GM12878 (cell line): ENCODE results near the gene MRPL39. TPM values are rescaled to one million over a fixed set of nuclear protein-coding genes. Genes with fewer than 3 reads are reported as not detected.
A peak's percentile ranks its signal among the peaks of the same experiment; 100 is the strongest.

ENCODE experiments used
- ATAC-seq: fragments of 200-7000 bp; cut with Tn5 transposase; 3 replicates; pipeline ENCODE4 v1.9.1; 2020; ENCODE audit warnings: mild to moderate bottlenecking, moderate library complexity
- BruUV-seq: library from RNA; stranded (reverse); fragments of 400-500 nt; replicated peaks from 2 replicates; lab custom pipeline; 2021; lab: Mats Ljungman, UMichigan
- CTCF ChIA-PET: fragments of 300-600 bp; sonication (Branson Sonifier 250); formaldehyde crosslinking; extraction: SDS; loops from one replicate; lab custom pipeline; 2021; ENCODE audit warnings: inconsistent platforms; lab: Yijun Ruan, JAX
- POLR2A ChIA-PET: fragments of 350-600 bp; formaldehyde crosslinking; extraction: SDS; loops from one replicate; lab custom pipeline; 2021; ENCODE audit warnings: inconsistent platforms; lab: Charles Lee
- RAD21 ChIA-PET: fragments of 300-600 bp; sonication (Branson Sonifier 250); formaldehyde crosslinking; loops from one replicate; lab custom pipeline; 2023; ENCODE audit warnings: antibody characterized with exemption; ENCODE audit not compliant: unreplicated experiment; lab: Charles Lee
- SMC1A ChIA-PET: fragments of 300-600 bp; sonication (Branson Sonifier 250); formaldehyde crosslinking; loops from one replicate; lab custom pipeline; 2023; ENCODE audit not compliant: unreplicated experiment, uncharacterized antibody; lab: Charles Lee
- DNase-seq: peaks from one replicate; pipeline ENCODE4 v3.0.0-alpha.2; 2011; ENCODE audit warnings: low read depth, low spot score
- FAIRE-seq: peaks from 3 replicates; lab custom pipeline; 2011; peaks lifted over from hg19 to GRCh38; lab: Jason Lieb, UNC
- H2AFZ ChIP-seq: 2 replicates; pipeline ENCODE4 v1.6.0; 2011; ENCODE audit warnings: low read depth, low read length, control low read depth; ENCODE audit not compliant: control insufficient read depth
- H3K27ac ChIP-seq: 2 replicates; pipeline ENCODE4 v1.5.1; 2011; ENCODE audit warnings: control low read depth; ENCODE audit not compliant: control insufficient read depth, insufficient read depth
- H3K27me3 ChIP-seq, 2 experiments: replicated peaks in 1 of 2; 2 replicates each; pipeline versions ENCODE4 v1.6.0 to v1.6.1; 2011; ENCODE audit warnings: low read length in 1 of 2; ENCODE audit not compliant: control insufficient read depth in 2 of 2, insufficient read depth in 2 of 2
- H3K36me3 ChIP-seq, 2 experiments: 2 replicates each; pipeline ENCODE4 v1.5.1; 2011; ENCODE audit warnings: low read length in 1 of 2; ENCODE audit not compliant: control insufficient read depth in 2 of 2, insufficient read depth in 2 of 2
- H3K4me1 ChIP-seq: 2 replicates; pipeline ENCODE4 v1.6.1; 2011; ENCODE audit warnings: mild to moderate bottlenecking, low read length, moderate library complexity, mixed read lengths; ENCODE audit not compliant: control insufficient read depth, insufficient read depth
- H3K4me2 ChIP-seq: 2 replicates; pipeline ENCODE4 v1.6.0; 2011; ENCODE audit warnings: control low read depth; ENCODE audit not compliant: control insufficient read depth, insufficient read depth
- H3K4me3 ChIP-seq: fragments of 200-600 bp; sonication (generic); 2 replicates; pipeline ENCODE4 v1.5.1; 2016
- H3K79me2 ChIP-seq: 2 replicates; pipeline ENCODE4 v1.6.0; 2011; ENCODE audit warnings: low read length; ENCODE audit not compliant: control insufficient read depth, insufficient read depth
- H3K9ac ChIP-seq: 2 replicates; pipeline ENCODE4 v1.8.0; 2011; ENCODE audit warnings: low read length, control low read depth, mixed read lengths; ENCODE audit not compliant: control insufficient read depth, insufficient read depth
- H3K9me3 ChIP-seq: replicated peaks from 3 replicates; pipeline ENCODE4 v1.5.1; 2011; ENCODE audit warnings: mild to moderate bottlenecking, low read length; ENCODE audit not compliant: control insufficient read depth, insufficient read depth
- H4K20me1 ChIP-seq: 2 replicates; pipeline ENCODE4 v1.6.0; 2011; ENCODE audit not compliant: control insufficient read depth, insufficient read depth
- BACH1 ChIP-seq: fragments of 450-650 bp; IDR thresholded peaks from 2 replicates; pipeline ENCODE4 v1.6.1; 2017; ENCODE audit warnings: mild to moderate bottlenecking, borderline replicate concordance
- BCL11A ChIP-seq: IDR thresholded peaks from 2 replicates; pipeline ENCODE4 v1.6.1; 2011; ENCODE audit warnings: low read depth, low read length
- BMI1 ChIP-seq: fragments of 450-650 bp; IDR thresholded peaks from 2 replicates; pipeline ENCODE4 v1.6.1; 2016; ENCODE audit warnings: mild to moderate bottlenecking, moderate library complexity, borderline replicate concordance
- CEBPB ChIP-seq, 2 experiments: fragments of 150-350 bp in 1 of 2; IDR thresholded peaks; 2 replicates each; pipeline ENCODE4 v1.6.1; 2012 to 2014; ENCODE audit warnings: low read depth in 2 of 2, low read length in 2 of 2, borderline replicate concordance in 1 of 2, inconsistent platforms in 1 of 2
- CREB1 ChIP-seq: IDR thresholded peaks from 2 replicates; pipeline ENCODE4 v1.6.1; 2012; ENCODE audit warnings: low read depth, mild to moderate bottlenecking, inconsistent platforms
- EGR1 ChIP-seq, 2 experiments: IDR thresholded peaks; 1 replicate in 1 of 2; 2 replicates in 1 of 2; pipeline ENCODE4 v1.6.1; 2011 to 2012; ENCODE audit warnings: low read depth in 2 of 2, low read length in 2 of 2, borderline replicate concordance in 1 of 2, mild to moderate bottlenecking in 1 of 2, moderate library complexity in 1 of 2
- EP300 ChIP-seq, 2 experiments: fragments of 150-350 bp in 1 of 2; IDR thresholded peaks; 2 replicates each; pipeline ENCODE4 v1.6.1; 2011 to 2012; ENCODE audit warnings: low read depth in 2 of 2, low read length in 2 of 2, borderline replicate concordance in 1 of 2, improper control_type of control experiment in 1 of 2, inconsistent platforms in 1 of 2; ENCODE audit not compliant: control insufficient read depth in 1 of 2
- HDAC2 ChIP-seq: fragments of 200-600 bp; sonication (generic); IDR thresholded peaks from 2 replicates; pipeline ENCODE4 v1.6.1; 2017
- HDGF ChIP-seq: fragments of 450-650 bp; IDR thresholded peaks from 2 replicates; pipeline ENCODE4 v1.6.1; 2016; ENCODE audit warnings: antibody characterized with exemption
- IKZF1 ChIP-seq: fragments of 450-650 bp; conservative IDR thresholded peaks from 2 replicates; pipeline ENCODE4 v1.6.1; 2017; ENCODE audit warnings: antibody characterized with exemption, mild to moderate bottlenecking
- IRF4 ChIP-seq: IDR thresholded peaks from 2 replicates; pipeline ENCODE4 v1.6.1; 2011; ENCODE audit warnings: low read depth, low read length
- KAT2A ChIP-seq: conservative IDR thresholded peaks from 2 replicates; pipeline ENCODE4 v1.6.1; 2011; ENCODE audit warnings: low read depth, low read length; ENCODE audit not compliant: control insufficient read depth
- KDM1A ChIP-seq: fragments of 200-600 bp; sonication (generic); IDR thresholded peaks from 2 replicates; pipeline ENCODE4 v1.6.1; 2016; ENCODE audit warnings: borderline replicate concordance
- MTA2 ChIP-seq: fragments of 450-650 bp; IDR thresholded peaks from 2 replicates; pipeline ENCODE4 v1.6.1; 2016; ENCODE audit warnings: low read depth, mild to moderate bottlenecking, moderate library complexity
- MYB ChIP-seq: fragments of 150-350 bp; IDR thresholded peaks from 2 replicates; pipeline ENCODE4 v1.6.1; 2014; ENCODE audit warnings: mild to moderate bottlenecking, low read depth, low read length, borderline replicate concordance
- NR2F1 ChIP-seq: fragments of 450-650 bp; conservative IDR thresholded peaks from 2 replicates; pipeline ENCODE4 v1.6.1; 2017; ENCODE audit warnings: mild to moderate bottlenecking
- POLR2A ChIP-seq: IDR thresholded peaks from 2 replicates; pipeline ENCODE4 v1.6.1; 2011; ENCODE audit warnings: low read depth, mild to moderate bottlenecking, low read length
- RBBP5 ChIP-seq: fragments of 200-600 bp; sonication (generic); conservative IDR thresholded peaks from 2 replicates; pipeline ENCODE4 v1.6.1; 2016
- RUNX3 ChIP-seq: IDR thresholded peaks from 2 replicates; pipeline ENCODE4 v1.6.1; 2012; ENCODE audit warnings: low read length, inconsistent platforms
- SKIL ChIP-seq: fragments of 450-650 bp; IDR thresholded peaks from 2 replicates; pipeline ENCODE4 v1.6.1; 2017; ENCODE audit warnings: mild to moderate bottlenecking, low read depth, inconsistent platforms; ENCODE audit not compliant: poor library complexity, severe bottlenecking
- SMAD5 ChIP-seq: IDR thresholded peaks from 2 replicates; pipeline ENCODE4 v1.6.1; 2016; ENCODE audit warnings: antibody characterized with exemption, low read depth
- SUPT20H ChIP-seq: IDR thresholded peaks from 2 replicates; pipeline ENCODE4 v1.6.1; 2011; ENCODE audit warnings: low read depth, mild to moderate bottlenecking, low read length, moderate library complexity, borderline replicate concordance; ENCODE audit not compliant: control insufficient read depth
- SUZ12 ChIP-seq: fragments of 200-600 bp; sonication (generic); IDR thresholded peaks from one replicate; pipeline ENCODE4 v1.6.1; 2018; ENCODE audit warnings: antibody characterized with exemption, mild to moderate bottlenecking; ENCODE audit not compliant: unreplicated experiment
- USF2 ChIP-seq: IDR thresholded peaks from 2 replicates; pipeline ENCODE4 v1.6.1; 2011; ENCODE audit warnings: low read depth, low read length, improper control_type of control experiment, borderline replicate concordance
- YBX1 ChIP-seq: fragments of 450-650 bp; IDR thresholded peaks from 2 replicates; pipeline ENCODE4 v1.6.1; 2016; ENCODE audit warnings: antibody characterized with exemption
- YY1 ChIP-seq: IDR thresholded peaks from 2 replicates; pipeline ENCODE4 v1.6.1; 2011; ENCODE audit warnings: low read depth, mild to moderate bottlenecking, low read length
- WGBS: methylation state at CpG from one replicate; pipeline ENCODE4 v1.1.6; 2016; ENCODE audit warnings: low lambda C conversion rate; ENCODE audit not compliant: insufficient replicate concordance, insufficient coverage; ENCODE audit errors: missing lambda C conversion rate; 5-methylcytosine and 5-hydroxymethylcytosine counted together
- in situ Hi-C: fragments of 300-500 bp; cut with MboI; formaldehyde crosslinking; loops from 9 replicates; pipeline ENCODE4 v1.14.3; 2018; ENCODE audit warnings: mixed read lengths
- intact Hi-C: fragments of 100-400 bp; cut with micrococcal nuclease; formaldehyde crosslinking; loops from one replicate; pipeline ENCODE4 v1.14.2; 2022; ENCODE audit not compliant: unreplicated experiment
- polyA plus RNA-seq, 11 experiments: library from polyadenylated mRNA; depleted of rRNA in 4 of 11; unstranded in 6 of 11; stranded (reverse) in 5 of 11; fragments of >200 nt; fragmentation: Nextera tagmentation in 4 of 11; fragmentation: Illumina TruSeq in 1 of 11; extraction: Ambion mirVana in 4 of 11; extraction: Trizol in 1 of 11; gene quantifications; 1 replicate in 1 of 11; 2 replicates in 10 of 11; pipeline versions ENCODE4 v1.2.1 to v1.2.3, GENCODE V29; 2011 to 2016; ENCODE audit warnings: inconsistent platforms in 2 of 11, missing spikeins in 2 of 11, low read depth in 1 of 11
- total RNA-seq, 4 experiments: library from RNA; depleted of rRNA in 3 of 4; stranded (reverse); fragments of >200 nt in 3 of 4; fragmentation: Illumina TruSeq in 1 of 4; extraction: Trizol in 1 of 4; gene quantifications; 2 replicates each; pipeline versions ENCODE4 v1.2.1 to v1.2.3, GENCODE V29; 2013 to 2021

The MRPL39 gene
- total and polyA plus RNA-seq, 10 of the 15 experiments (the other 5 are each of a cell fraction or from before 2014, with no cell fraction given) = 68.8 to 292 (median 120) TPM

- H3K9me3 ChIP-seq = no peaks in the 10 kb centered on the region
- in situ Hi-C loops (no loop called here), intact Hi-C loops (no loop called here)
- CTCF ChIA-PET = interaction anchor here (0.6 to 1.4 kb wide), 2 partner anchors 15 to 16 kb away, joined by 3 to 4 read pairs; no protein-coding TSS in a partner anchor
- no peak overlapping the region for H3K4me2 ChIP-seq
- H3K4me1 ChIP-seq = no peaks in the 10 kb centered on the region; the same call in 1 of the 2 replicates
- no peak overlapping the region for H3K4me3 ChIP-seq
- WGBS = 78% methylated on average over 5 of the region's 5 CpGs
- no peak overlapping the region for H3K9ac ChIP-seq
- FAIRE-seq (no peak), DNase-seq (no peak), ATAC-seq (no peak; the same call in 2 of the 3 replicates)
- RAD21 ChIA-PET = no interaction called here
- no peaks in the 10 kb centered on the region; the same call in 1 of the 2 replicates for H3K79me2 ChIP-seq
- no peaks in the 10 kb centered on the region for H3K27me3 ChIP-seq
- BruUV-seq = no TSS peak
- SMC1A ChIA-PET = interaction anchor here (1.1 to 1.2 kb wide), 2 partner anchors 10 to 233 kb away, joined by 3 to 4 read pairs; no protein-coding TSS in a partner anchor
- no peaks in the 10 kb centered on the region for H4K20me1 ChIP-seq
- H2AFZ ChIP-seq = no peak overlapping the region
- H3K27ac ChIP-seq = no peak overlapping the region
- H3K36me3 ChIP-seq = peaks cover 0 to 8% of the 10 kb centered on the region in 2 experiments; a peak in 3 of 4 replicates
- POLR2A ChIA-PET = interaction anchor here (0.5 kb wide), 1 partner anchor 127 kb away, joined by 6 read pairs; no protein-coding TSS in a partner anchor
- TF ChIP-seq RBBP5 = no peak
- no peak for TF ChIP-seq MTA2
- 0 out of 2 replicates have a peak, but pooled peaks have one; percentile 21 for TF ChIP-seq YY1
- no peak for TF ChIP-seq IRF4
- TF ChIP-seq BCL11A = peak; percentile 33; the same call in 1 of the 2 replicates
- TF ChIP-seq NR2F1 = no peak
- TF ChIP-seq YBX1 = no peak
- peak; percentile 28; the same call in 1 of the 2 replicates for TF ChIP-seq CREB1
- TF ChIP-seq SMAD5 = no peak; the same call in 1 of the 2 replicates
- peak; percentile 78 for TF ChIP-seq POLR2A
- TF ChIP-seq KDM1A = no peak
- TF ChIP-seq SKIL = no peak
- TF ChIP-seq SUZ12 = no peak
- TF ChIP-seq KAT2A = no peak
- TF ChIP-seq RUNX3 = peak; percentile 57; the same call in 1 of the 2 replicates
- no peak for TF ChIP-seq EP300 (IDR thresholded peaks at IDR 0.05; ENCODE audit: borderline replicate concordance in 1 of 2, control insufficient read depth in 1 of 2, low read depth in 2 of 2, low read length in 2 of 2)
- TF ChIP-seq HDGF = no peak
- no peak for TF ChIP-seq BMI1
- TF ChIP-seq IKZF1 = no peak
- TF ChIP-seq CEBPB (IDR thresholded peaks at IDR 0.05; ENCODE audit: borderline replicate concordance in 1 of 2, low read depth in 2 of 2, low read length in 2 of 2) = peak in 1 of 2 experiments; percentile 57; a peak in 1 of 4 replicates
- TF ChIP-seq SUPT20H = no peak
- TF ChIP-seq HDAC2 = no peak
- TF ChIP-seq USF2 = no peak
- no peak for TF ChIP-seq BACH1
- no peak for TF ChIP-seq MYB
- no peak for TF ChIP-seq EGR1 (IDR thresholded peaks at IDR 0.05; ENCODE audit: borderline replicate concordance in 1 of 2, low read depth in 2 of 2, low read length in 2 of 2)
Measured at GRCh38 chr21:25582888-25583287, 24.4 kb downstream of the MRPL39 start.
